CD4-positive, alpha-beta T cell (primary cell): ENCODE data around the gene TUBA1B. TPM values are rescaled to one million over a fixed set of nuclear protein-coding genes. Genes with fewer than 3 reads are reported as not detected.

Experiments used
- ATAC-seq: fragments of 200-7000 bp; cut with Tn5 transposase; one replicate; pipeline ENCODE4 v1.10.0; 2022; ENCODE audit warnings: mild to moderate bottlenecking; ENCODE audit not compliant: poor library complexity
- CTCF ChIA-PET: fragments of 350-600 bp; sonication (Branson Sonifier 250); formaldehyde crosslinking; loops from one replicate; lab custom pipeline; 2021; ENCODE audit warnings: antibody characterized with exemption, inconsistent platforms; lab: Charles Lee
- POLR2A ChIA-PET: fragments of 350-600 bp; sonication (Branson Sonifier 250); formaldehyde crosslinking; loops from one replicate; lab custom pipeline; 2021; ENCODE audit warnings: antibody characterized with exemption, inconsistent platforms; lab: Charles Lee
- DNase-seq, 14 experiments: peaks; one replicate each; pipeline ENCODE4 v3.0.0-alpha.2; 2013 to 2020; ENCODE audit warnings: mixed read lengths in 2 of 14
- H3K27ac ChIP-seq, 2 donors: one replicate each; pipeline versions ENCODE4 v1.5.1 to v1.7.0; 2013; ENCODE audit warnings: low read length in 2 of 2, low read depth in 1 of 2, mild to moderate bottlenecking in 1 of 2
- H3K27me3 ChIP-seq, 2 experiments: 1 replicate in 1 of 2; 2 replicates in 1 of 2; pipeline versions ENCODE4 v1.6.1 to v1.7.0; 2013; ENCODE audit warnings: low read length in 2 of 2, control low read depth in 1 of 2, mild to moderate bottlenecking in 1 of 2, moderate library complexity in 1 of 2; ENCODE audit not compliant: insufficient read depth in 2 of 2, control insufficient read depth in 1 of 2
- H3K36me3 ChIP-seq: one replicate; pipeline ENCODE4 v1.6.1; 2013; ENCODE audit warnings: low read length, control low read depth; ENCODE audit not compliant: insufficient read depth
- H3K4me1 ChIP-seq: one replicate; pipeline ENCODE4 v1.6.1; 2013; ENCODE audit warnings: low read length, control low read depth; ENCODE audit not compliant: insufficient read depth
- H3K4me3 ChIP-seq: one replicate; pipeline ENCODE4 v1.5.1; 2013; ENCODE audit warnings: mild to moderate bottlenecking, low read length, moderate library complexity
- H3K9me3 ChIP-seq, 2 experiments: 1 replicate in 1 of 2; 2 replicates in 1 of 2; pipeline versions ENCODE4 v1.6.1 to v1.7.0; 2013; ENCODE audit warnings: low read length in 2 of 2, mild to moderate bottlenecking in 2 of 2, control low read depth in 1 of 2, moderate library complexity in 1 of 2; ENCODE audit not compliant: control insufficient read depth in 1 of 2, insufficient read depth in 1 of 2
- H3K27ac Mint-ChIP-seq: one replicate; pipeline ENCODE4 v1.8.0; 2020; ENCODE audit warnings: mixed read lengths
- H3K27me3 Mint-ChIP-seq: one replicate; pipeline ENCODE4 v1.8.0; 2021; ENCODE audit warnings: mixed read lengths
- H3K36me3 Mint-ChIP-seq: one replicate; pipeline ENCODE4 v1.8.0; 2021; ENCODE audit warnings: low read depth, mixed read lengths
- H3K4me1 Mint-ChIP-seq: one replicate; pipeline ENCODE4 v1.8.0; 2021; ENCODE audit warnings: low read depth, mixed read lengths
- H3K4me3 Mint-ChIP-seq: one replicate; pipeline ENCODE4 v1.8.0; 2020; ENCODE audit warnings: mild to moderate bottlenecking, mixed read lengths
- H3K9me3 Mint-ChIP-seq: one replicate; pipeline ENCODE4 v1.8.0; 2020; ENCODE audit warnings: mixed read lengths
- intact Hi-C, 2 experiments: fragments of 100-400 bp; cut with DNase I in 1 of 2; cut with micrococcal nuclease in 1 of 2; formaldehyde crosslinking; loops; one replicate each; pipeline versions ENCODE4 v1.15.1 to v1.9.0; 2023 to 2025; cut with DNase I, micrococcal nuclease
- total RNA-seq, 174 experiments: library from RNA in 2 of 174; stranded (reverse) in 2 of 174; gene quantifications; one replicate each; pipeline ENCODE4 v1.2.3 and lab custom pipeline; 2021 to 2026
- TF ChIP-seq, protein P1 (sequence below): fragments of 200-600 bp; IDR thresholded peaks from one replicate; pipeline ENCODE4 v1.8.0; 2022; ENCODE audit warnings: antibody characterized with exemption, mild to moderate bottlenecking

Gene TUBA1B
- total RNA-seq, 2 experiments from 2014 or later, result 116 to 120 TPM

- no peak overlapping the region for H3K27ac ChIP-seq
- no peaks in the 10 kb centered on the region for H3K9me3 ChIP-seq
- H3K4me1 ChIP-seq, result no peaks in the 10 kb centered on the region
- ChIA-PET POLR2A (interaction anchor here (0.7 kb wide), 1 partner anchor 100 kb away, joined by 3 read pairs; no protein-coding TSS in a partner anchor), CTCF (no interaction called here)
- Mint-ChIP-seq H3K27me3 (no peaks in the 10 kb centered on the region), H3K36me3 (no peaks in the 10 kb centered on the region), H3K27ac (no peak overlapping the region), H3K4me3 (no peak overlapping the region), H3K4me1 (no peaks in the 10 kb centered on the region), H3K9me3 (no peaks in the 10 kb centered on the region)
- TF ChIP-seq, protein P1, sequence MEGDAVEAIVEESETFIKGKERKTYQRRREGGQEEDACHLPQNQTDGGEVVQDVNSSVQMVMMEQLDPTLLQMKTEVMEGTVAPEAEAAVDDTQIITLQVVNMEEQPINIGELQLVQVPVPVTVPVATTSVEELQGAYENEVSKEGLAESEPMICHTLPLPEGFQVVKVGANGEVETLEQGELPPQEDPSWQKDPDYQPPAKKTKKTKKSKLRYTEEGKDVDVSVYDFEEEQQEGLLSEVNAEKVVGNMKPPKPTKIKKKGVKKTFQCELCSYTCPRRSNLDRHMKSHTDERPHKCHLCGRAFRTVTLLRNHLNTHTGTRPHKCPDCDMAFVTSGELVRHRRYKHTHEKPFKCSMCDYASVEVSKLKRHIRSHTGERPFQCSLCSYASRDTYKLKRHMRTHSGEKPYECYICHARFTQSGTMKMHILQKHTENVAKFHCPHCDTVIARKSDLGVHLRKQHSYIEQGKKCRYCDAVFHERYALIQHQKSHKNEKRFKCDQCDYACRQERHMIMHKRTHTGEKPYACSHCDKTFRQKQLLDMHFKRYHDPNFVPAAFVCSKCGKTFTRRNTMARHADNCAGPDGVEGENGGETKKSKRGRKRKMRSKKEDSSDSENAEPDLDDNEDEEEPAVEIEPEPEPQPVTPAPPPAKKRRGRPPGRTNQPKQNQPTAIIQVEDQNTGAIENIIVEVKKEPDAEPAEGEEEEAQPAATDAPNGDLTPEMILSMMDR, result no peak
- H3K27me3 ChIP-seq, result no peaks in the 10 kb centered on the region
- intact Hi-C loops, result no loop called here
- DNase-seq (no peak), ATAC-seq (no peak)
- H3K4me3 ChIP-seq, result no peak overlapping the region
- H3K36me3 ChIP-seq, result no peaks in the 10 kb centered on the region
Measured at GRCh38 chr12:49154221-49154620, 23.0 kb upstream of the TUBA1B start.

DNA sequence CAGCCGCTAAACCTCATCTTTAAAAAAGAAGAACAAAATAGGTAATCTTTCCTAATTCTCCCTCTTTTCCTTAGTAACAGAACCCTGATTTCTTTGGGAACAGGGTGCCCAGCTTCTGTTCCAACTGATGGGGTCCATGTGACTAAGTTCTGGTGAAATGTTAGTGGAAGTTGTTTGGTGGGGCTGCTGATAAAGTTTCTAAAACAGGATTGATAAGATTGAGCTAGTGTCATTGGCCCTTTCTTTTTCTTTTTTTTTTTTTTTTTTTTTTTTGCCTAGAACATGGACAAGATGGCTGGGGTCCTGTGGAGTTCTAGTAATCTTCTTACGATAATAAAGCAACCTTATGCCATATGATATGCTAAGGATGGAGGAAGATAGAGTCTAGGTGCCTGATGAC, 16.2 kb upstream of the TUBA1B start:
- intact Hi-C loops, result no loop called here
- no peaks in the 10 kb centered on the region for H3K27me3 Mint-ChIP-seq
- DNase-seq, result no peak
- ChIA-PET CTCF (interaction anchor here (0.6 kb wide), 1 partner anchor 31 kb away, joined by 3 read pairs; no protein-coding TSS in a partner anchor), POLR2A (interaction anchor here (0.7 kb wide), 1 partner anchor 41 kb away, joined by 3 read pairs; the partner anchor contains the start of gene TUBA1A)
- H3K9me3 Mint-ChIP-seq, result no peaks in the 10 kb centered on the region
- H3K36me3 Mint-ChIP-seq, result no peaks in the 10 kb centered on the region
- no peak for ATAC-seq
- Histone ChIP-seq H3K4me3 (no peak overlapping the region), H3K4me1 (no peaks in the 10 kb centered on the region), H3K27me3 (no peaks in the 10 kb centered on the region), H3K27ac (no peak overlapping the region), H3K9me3 (no peaks in the 10 kb centered on the region), H3K36me3 (no peaks in the 10 kb centered on the region)
- no peaks in the 10 kb centered on the region for H3K4me1 Mint-ChIP-seq
- TF ChIP-seq, protein P1, result no peak
- no peak overlapping the region for H3K4me3 Mint-ChIP-seq
- no peak overlapping the region for H3K27ac Mint-ChIP-seq

DNA sequence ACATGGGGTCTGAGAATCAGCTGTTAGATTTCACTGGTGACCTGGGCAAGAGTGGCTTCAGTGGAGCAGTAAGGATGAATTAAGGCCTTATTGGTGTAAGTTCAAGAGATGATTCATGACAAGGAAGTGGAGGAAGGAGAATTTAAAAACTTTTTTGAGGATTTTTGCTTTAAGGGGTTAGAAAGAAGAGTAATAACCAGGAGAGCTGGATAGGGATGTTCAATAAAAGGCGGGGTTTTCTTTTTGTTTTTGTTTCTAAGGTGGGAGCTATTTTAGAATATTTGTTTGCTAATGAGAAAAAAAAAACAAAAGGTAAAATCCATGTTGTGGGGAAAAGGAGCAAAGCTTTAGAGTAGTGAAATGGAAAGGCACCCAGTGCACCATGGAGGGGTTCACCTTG, 15.2 kb upstream of the TUBA1B start:
- no peak for ATAC-seq
- Histone ChIP-seq H3K27ac (no peak overlapping the region), H3K27me3 (no peaks in the 10 kb centered on the region), H3K36me3 (no peaks in the 10 kb centered on the region), H3K4me3 (no peak overlapping the region), H3K9me3 (no peaks in the 10 kb centered on the region), H3K4me1 (no peaks in the 10 kb centered on the region)
- H3K4me1 Mint-ChIP-seq, result no peaks in the 10 kb centered on the region
- no peaks in the 10 kb centered on the region for H3K27me3 Mint-ChIP-seq
- ChIA-PET CTCF (no interaction called here), POLR2A (no interaction called here)
- H3K9me3 Mint-ChIP-seq, result no peaks in the 10 kb centered on the region
- no peak overlapping the region for H3K4me3 Mint-ChIP-seq
- H3K36me3 Mint-ChIP-seq, result no peaks in the 10 kb centered on the region
- no peak overlapping the region for H3K27ac Mint-ChIP-seq
- intact Hi-C loops, result no loop called here
- DNase-seq, result no peak
- TF ChIP-seq, protein P1, result no peak
